HG02885 (cell line): ENCODE results near the gene HDDC3.
A peak's percentile ranks its signal among the peaks of the same experiment; 100 is the strongest.

Experiments used
- ATAC-seq: cut with Tn5 transposase; IDR thresholded peaks from one replicate; pipeline ENCODE4 v1.9.1; 2021; ENCODE audit warnings: mild to moderate bottlenecking; ENCODE audit not compliant: unreplicated experiment, poor library complexity

HDDC3 gene

DNA sequence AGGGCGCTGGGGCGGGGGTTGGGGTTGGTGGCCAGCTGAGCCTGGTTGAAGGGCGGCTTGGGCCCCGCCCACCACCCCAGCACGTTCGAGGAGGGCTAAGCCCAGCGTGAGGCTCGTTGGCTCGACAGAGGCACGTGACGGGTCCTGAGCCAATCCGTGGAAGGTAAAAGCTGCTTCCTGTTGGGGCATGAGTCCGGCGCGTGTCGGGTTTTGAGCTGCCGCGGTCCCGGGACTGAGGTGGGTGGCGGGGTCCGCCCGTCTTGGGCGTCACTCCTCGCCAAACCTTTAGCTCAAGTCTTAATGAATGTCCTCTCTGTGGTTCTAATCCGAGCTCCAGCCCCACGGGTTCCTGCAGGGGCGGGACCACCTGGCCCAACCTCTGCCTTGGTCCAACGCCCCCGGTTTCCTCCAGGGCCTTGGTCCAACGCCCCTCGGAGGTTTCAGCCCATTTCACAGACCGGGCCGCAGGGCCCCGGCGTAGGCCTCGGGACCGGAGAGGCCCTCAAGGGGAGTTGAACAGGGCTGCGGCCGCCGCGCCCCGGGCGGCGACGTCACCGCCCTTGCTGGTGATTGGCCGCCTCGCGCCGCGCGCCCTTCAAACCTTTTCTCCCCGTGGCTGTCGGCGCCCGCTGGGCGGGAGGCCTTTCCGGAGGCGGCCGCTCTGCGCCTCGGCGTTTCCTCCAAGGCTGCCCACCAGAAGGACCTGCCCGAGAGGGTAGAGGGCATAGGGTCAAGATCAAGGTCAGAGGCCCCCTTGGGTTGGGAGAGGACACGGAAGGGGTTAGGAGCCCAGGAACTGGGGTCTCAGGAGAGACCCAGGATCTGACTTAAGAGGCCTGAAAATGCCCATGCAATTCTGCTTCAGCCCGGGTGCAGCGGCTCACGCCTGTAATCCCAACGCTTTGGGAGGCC is 22.6 kb upstream of the HDDC3 start, which contains the start of gene RCCD1:
Gene RCCD1, plus strand, starts transcription at position 173 of the 912 bp plus-strand sequence. CDS start 1,851 bp downstream, outside the sequence.
- peak; percentile 93 for ATAC-seq

DNA sequence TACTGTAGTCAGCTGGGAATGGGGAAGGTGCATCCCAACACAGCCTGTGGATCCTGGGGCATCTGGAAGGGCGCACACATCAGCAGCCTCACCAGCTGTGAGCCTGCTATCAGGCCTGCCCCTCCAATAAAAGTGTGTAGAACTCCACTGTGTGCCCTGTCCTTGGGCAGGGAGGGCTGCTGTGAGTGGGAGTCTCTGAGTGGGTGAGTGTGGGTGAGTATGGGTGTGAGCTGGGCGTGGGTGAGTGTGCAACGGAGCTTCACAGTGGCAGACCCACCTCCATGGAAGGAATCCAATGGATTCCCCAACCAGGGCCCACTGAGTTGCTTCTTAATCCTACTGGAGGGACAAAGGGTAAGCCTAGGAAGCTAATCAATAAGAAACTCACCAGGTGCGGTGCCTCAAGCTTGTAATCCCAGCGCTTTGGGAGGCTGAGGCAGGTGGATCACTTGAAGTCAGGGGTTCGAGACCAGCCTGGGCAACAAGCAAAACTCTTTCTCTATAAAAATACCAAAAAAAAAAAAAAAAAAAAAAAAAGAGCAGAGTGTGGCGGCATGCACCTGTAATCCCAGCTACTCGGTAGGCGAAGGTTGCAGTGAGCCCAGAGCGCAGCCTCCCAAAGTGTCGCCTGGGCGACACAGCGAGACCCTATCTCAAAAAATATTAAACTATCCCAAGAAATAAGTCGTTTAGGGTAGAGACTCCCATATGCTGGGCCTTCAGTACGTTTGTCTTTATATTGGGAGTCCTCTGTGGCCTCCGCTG is 21.8 kb upstream of the HDDC3 start:
- ATAC-seq: no peak

DNA sequence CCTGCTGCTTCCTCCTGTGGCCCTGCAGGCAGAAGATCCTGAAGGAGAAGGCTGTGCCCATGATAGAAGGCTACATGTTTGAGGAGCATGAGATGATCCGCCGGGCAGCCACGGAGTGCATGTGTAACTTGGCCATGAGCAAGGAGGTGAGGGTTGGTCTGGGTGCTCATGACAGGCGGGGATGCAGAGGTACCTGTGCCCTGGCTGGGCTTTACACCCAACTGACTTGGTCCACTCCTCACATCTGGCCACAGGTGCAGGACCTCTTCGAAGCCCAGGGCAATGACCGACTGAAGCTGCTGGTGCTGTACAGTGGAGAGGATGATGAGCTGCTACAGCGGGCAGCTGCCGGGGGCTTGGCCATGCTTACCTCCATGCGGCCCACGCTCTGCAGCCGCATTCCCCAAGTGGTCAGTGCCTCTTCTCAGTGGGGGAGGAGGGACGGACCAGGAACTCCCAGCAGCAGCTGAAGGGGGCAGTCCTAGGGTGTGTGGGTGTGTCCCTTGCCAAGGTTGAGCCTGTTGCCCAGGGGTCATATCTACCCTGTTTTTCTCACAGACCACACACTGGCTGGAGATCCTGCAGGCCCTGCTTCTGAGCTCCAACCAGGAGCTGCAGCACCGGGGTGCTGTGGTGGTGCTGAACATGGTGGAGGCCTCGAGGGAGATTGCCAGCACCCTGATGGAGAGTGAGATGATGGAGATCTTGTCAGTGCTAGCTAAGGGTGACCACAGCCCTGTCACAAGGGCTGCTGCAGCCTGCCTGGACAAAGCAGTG is 20.7 kb upstream of the HDDC3 start:
- ATAC-seq: no peak

DNA sequence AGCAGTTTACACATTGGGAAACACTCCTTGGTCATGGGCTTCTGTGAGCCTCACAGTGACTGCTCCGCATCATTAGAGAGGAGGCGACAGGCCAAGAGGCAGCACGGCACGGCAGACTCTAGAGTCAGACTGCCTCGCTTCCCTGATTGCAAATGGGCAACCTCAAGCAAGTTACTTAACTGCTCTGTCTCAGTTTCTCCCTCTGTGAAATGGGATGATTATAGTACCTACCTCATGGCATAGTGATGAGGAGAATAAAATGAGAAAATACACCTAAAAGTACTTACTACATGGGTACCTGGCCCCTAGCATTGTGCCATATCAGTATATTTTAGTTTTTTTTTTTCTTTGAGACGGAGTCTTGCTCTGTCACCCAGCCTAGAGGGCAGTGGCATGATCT is 18.3 kb upstream of the HDDC3 start:
- ATAC-seq: no peak

DNA sequence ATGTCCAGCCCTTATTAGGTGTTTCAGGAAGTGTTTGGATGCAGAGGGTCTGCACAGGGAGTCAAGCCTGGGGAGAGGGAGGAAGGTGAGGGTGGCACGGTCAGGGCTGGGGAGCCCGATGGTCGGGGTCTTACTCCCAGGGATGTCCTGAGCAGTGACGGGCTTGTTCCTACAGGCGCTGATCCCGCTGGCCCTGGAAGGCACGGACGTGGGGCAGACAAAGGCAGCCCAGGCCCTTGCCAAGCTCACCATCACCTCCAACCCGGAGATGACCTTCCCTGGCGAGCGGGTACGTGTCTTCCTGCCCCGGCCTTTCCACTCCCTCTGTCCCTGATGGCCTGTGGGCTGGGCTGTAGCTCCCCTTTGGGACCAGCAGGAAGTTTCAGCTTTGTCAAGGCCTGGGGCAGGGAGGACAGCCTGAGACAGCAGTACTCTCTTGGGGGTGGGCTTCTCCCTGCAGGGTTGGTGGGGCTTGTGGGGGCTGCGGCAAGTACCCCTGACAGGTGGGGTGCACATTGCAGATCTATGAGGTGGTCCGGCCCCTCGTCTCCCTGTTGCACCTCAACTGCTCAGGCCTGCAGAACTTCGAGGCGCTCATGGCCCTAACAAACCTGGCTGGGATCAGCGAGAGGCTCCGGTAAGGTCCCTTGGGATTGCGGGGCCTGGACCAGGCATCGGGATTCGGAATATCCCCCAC is 17.8 kb upstream of the HDDC3 start:
- no peak for ATAC-seq

DNA sequence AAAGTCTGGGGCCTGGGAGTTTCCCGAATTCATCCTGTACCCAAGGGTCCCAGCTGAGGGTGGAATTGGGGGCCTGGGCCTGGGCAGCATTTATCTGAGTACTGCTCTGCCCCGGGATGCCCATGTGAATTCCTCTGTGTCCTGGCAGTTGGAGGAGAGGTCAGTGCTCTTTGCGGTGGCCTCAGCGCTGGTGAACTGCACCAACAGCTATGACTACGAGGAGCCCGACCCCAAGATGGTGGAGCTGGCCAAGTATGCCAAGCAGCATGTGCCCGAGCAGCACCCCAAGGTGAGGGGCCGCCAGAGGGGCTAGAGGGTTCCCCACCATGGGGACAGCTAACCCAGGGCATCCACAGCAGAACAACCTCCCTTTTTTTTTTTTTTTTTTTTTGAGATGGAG is 16.2 kb upstream of the HDDC3 start:
- ATAC-seq: no peak

DNA sequence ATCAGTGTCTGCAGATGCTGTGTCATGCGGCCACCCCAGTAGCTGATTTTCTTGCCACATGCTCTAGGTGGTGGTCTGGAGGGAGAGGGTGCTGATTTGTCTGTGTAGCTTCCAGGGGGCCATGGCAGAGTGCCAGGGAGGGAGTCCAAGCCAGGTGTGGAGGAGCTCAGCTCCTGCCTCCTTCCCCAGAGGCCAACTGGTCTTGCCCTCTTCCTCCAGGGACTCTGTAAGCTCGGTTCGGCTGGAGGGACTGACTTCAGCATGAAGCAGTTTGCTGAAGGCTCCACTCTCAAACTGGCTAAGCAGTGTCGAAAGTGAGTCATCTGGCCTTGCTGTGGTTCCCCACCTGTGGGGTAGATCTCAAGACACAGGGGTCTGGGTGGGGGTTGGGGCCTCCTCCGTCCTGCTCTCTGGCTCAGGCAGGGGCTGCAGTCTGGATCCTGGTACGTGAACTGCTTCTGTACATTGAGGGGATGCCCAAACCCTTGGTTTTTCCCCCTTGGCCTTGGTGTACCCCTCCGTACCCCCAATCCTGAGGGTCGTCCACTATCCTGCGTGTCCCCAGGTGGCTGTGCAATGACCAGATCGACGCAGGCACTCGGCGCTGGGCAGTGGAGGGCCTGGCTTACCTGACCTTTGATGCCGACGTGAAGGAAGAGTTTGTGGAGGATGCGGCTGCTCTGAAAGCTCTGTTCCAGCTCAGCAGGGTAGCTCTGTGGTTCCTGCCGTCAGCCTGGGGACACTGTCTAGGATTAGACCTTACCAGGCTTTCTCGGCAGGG is 15.4 kb upstream of the HDDC3 start:
- no peak for ATAC-seq

DNA sequence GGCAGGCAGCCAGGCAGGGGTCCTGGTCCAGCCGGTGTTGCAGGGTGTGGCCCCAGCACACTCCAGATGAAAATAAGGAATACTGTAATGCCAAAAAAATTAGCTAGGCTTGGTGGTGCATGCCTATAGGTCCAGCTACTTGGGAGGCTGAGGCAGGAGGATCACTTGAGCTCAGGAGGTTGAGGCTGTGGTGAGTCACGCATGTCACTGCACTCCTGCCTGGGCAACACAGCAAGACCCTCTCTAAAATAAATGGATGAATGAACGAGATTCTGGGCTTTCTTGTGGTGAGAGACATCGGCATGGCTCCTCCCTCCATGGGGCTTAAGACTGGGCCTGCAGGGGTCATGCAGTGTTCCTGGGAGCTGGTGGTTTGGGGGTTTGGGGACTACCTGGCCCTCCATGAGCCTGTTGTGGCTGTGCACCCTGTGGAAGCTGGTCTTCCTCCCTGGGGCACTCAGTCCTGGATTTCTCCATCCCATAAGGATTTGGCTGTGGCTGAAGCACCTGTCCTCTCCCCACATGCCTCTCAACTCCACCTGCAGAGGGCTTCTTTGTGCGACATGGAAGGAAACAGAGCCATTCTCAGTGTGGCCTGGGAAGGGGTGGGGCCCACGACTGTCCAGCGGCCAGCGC is 14.7 kb upstream of the HDDC3 start:
- no peak for ATAC-seq

DNA sequence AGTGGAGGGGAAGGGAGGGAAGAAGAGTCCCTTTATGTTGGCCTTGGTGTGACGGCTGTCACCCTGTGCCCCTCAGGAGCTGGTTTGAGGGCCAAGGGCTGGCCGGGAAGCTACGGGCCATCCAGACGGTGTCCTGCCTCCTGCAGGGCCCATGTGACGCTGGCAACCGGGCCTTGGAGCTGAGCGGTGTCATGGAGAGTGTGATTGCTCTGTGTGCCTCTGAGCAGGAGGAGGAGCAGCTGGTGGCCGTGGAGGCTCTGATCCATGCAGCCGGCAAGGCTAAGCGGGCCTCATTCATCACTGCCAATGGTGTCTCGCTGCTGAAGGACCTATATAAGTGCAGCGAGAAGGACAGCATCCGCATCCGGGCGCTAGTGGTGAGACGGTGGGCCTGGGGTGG is 14.2 kb upstream of the HDDC3 start:
- ATAC-seq: no peak

DNA sequence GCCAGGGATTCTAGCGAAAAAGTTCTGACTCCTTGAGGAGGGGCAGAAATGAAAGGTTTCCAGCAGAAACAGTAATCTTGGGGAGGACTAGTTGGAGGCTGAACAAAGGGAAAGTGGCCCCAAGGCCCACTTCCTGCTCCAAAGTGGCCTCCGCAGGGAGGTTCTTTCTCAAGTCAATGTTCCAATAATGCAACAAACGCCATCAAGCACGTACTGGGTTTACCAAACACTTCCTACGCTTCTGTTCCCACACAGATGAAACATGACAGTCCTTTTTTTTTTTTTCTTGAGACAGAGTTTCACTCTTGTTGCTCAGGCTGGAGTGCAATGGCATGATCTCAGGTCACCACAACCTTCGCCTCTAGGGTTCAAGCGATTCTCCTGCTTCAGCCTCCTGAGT is 12.7 kb upstream of the HDDC3 start:
- no peak for ATAC-seq

DNA sequence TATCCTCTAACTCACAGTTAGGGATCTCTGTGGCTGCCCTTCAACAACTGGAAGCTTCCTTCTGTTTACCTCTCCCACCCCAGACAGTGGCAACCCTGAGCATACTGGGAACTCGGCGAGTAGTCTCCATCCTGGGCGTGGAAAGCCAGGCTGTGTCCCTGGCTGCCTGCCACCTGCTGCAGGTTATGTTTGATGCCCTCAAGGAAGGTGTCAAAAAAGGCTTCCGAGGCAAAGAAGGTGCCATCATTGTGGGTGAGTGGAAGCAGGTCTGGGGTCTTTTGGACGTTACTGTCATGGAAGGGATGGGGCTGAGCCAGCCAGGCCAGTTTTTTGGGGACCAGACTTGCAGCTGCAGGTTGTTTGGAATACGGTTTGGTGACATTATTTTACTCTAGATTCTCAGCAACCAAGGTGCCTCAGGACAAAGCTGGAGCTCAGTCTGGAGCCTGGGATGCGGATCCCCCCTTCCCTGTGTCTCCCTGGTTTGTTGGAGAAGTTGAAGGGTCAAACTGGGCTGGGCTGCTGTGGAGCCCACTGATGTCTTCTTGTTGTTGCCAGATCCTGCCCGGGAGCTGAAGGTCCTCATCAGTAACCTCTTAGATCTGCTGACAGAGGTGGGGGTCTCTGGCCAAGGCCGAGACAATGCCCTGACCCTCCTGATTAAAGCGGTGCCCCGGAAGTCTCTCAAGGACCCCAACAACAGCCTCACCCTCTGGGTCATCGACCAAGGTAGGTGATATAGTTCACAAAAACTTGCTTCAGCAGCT is 10.2 kb upstream of the HDDC3 start:
- no peak for ATAC-seq

DNA sequence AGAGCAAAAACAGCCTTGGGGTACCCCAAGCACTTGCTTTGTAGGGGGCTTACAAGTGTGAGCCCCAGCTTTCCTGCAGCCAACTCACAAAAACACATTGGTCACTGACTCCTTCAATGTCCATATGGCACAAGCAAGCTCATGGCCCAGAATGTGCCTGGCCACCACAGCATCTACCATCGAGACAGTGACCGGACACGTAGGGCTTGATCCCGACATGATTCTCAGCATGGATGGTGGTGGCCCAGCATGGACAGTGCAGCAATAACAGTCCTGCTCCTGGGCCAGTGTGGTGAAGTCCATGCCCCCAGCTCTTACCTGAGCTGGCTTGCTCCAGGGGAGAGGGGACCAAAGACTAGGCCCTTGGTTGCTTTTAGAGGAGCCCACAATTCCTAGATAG is 8.7 kb upstream of the HDDC3 start:
- no peak for ATAC-seq

DNA sequence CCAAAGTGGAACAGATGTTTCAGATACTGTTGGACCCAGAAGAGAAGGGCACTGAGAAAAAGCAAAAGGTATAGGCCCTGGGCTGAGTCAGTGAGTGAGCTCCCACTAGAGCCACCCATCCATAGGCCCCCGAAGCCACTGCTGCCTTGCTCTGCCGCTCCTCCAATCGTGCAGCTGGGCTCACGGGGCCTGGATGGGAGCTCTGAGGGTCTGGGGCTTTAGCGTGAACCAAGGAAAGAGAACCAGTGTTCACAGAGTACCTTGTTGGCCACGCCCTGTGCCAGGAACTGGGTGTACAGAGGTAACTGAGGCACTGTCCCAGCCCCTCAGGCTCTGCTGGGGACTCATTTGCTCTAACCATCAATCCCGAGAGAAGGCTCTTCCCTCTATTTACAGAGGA is 7.4 kb upstream of the HDDC3 start:
- ATAC-seq: no peak

DNA sequence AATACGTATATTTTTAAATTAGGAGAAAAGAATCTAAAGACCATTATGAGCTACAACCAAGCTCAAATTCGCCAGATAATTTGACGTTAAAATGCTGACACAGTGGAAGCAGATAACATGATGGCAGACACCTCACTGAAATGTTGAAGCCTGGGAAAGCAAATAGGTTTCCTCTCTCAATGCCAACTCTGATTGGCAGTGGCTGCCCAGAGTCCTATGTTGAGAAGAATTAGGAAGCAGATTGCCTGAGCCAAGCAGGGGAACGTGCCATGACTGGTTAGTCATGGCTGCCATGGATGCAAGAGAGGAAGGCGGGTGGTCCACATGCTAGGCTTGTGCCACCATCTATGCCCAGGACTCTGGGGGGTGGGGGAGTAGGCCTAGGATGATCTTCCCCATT is 5.9 kb upstream of the HDDC3 start:
- no peak for ATAC-seq

DNA sequence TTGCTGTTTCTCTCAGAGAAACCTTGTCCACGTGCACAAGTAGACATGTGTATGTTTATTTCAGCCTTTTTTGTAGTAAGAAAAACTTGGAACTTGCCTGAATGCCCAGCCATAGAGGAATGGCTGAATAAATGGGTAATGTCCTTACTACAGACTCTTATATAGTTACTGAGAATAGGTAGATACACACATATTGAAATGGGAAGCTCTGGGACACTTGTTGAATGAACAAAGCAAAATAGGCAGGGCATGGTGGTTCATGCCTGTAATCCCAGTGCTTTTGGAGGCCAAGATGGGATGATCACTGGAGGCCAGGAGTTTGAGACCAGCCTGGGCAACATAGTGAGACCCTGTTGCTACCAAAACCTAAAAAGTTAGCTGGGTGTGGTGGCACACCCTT is 4.5 kb upstream of the HDDC3 start:
- no peak for ATAC-seq

DNA sequence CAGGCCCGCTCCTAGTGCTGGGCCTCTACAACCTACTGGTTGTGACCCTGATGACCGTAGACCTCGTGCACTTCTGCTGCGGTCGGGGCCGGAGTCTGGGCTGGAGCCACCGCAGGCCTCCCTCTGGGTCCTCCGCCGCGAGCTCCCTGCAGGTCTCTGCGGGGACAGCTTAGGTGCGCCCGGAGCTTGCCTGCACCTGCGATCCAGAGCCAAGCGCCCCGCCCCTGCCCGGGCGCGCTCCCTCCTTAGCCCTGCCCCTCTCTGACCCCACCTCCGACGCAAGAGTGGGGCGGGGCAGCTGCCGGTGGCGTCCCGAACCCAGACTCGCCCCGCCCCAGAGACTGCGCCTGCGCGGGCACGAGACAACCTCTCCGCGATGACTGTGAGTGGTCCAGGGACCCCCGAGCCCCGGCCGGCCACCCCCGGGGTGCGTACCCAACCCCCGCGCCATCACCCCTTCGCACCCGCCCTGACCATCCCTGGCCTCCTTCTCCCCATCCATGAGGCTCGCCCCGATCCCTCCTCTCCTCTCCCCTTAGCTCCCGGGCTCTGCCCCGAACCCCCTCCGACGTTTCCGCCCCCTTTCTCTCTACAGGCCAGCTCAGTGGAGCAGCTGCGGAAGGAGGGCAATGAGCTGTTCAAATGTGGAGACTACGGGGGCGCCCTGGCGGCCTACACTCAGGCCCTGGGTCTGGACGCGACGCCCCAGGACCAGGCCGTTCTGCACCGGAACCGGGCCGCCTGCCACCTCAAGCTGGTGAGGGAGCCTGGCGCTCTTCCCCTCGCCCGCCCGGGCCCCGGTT is 2.8 kb upstream of the HDDC3 start, which contains the start of gene UNC45A:
Gene UNC45A, plus strand, starts transcription at position 337 of the 803 bp plus-strand sequence. Its CDS starts 40 bp downstream, at position 377.
- peak; percentile 71 for ATAC-seq

DNA sequence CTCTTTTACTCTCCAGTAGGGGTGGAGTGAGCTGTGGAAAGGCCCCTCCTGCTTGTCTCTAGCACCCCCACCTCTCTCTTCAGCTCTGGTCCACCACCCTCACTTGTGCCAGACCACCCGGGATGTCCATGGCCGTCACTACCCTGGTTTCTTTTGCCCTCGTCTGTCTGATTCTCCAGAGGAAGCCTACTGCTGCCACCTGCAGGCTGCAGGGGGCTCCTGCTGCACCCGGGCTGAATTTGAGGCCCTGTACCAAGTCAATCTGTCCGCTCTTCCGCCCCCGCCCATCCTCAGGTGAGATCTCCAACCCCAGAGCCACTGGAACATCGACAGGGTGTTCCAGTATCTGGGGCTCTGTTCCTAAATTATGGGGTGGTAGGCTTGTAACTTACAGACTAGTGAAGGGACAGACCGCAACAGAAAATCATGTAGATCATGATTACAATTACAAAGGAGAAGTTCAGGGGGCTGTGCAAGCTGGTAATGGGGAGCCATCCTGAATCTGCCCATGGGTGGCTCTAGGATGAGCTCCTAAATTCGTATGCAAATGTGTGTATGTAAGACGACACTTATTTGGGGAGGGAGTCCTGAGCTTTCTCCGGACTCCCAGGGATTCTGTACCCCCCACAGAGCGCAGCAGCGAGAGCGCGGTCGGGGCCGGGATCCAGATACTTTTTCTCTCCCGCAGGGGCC is 2.1 kb upstream of the HDDC3 start:
- peak; percentile 34 for ATAC-seq
